Duodenal mucosa (tissue), 2 donors: Measurements from ENCODE around the gene TBX1.
A peak's percentile ranks its signal among the peaks of the same experiment; 100 is the strongest.

Experiments used
- H3K27ac ChIP-seq: one replicate; pipeline ENCODE4 v1.7.0; 2013; ENCODE audit warnings: low read depth, low read length
- H3K27me3 ChIP-seq, 2 donors: one replicate each; pipeline ENCODE4 v1.7.0; 2013; ENCODE audit warnings: low read length in 2 of 2, control low read depth in 1 of 2; ENCODE audit not compliant: insufficient read depth in 2 of 2, control insufficient read depth in 1 of 2
- H3K36me3 ChIP-seq, 2 donors: one replicate each; pipeline ENCODE4 v1.7.0; 2013; ENCODE audit warnings: low read length in 2 of 2, control low read depth in 1 of 2; ENCODE audit not compliant: insufficient read depth in 2 of 2, control insufficient read depth in 1 of 2
- H3K4me1 ChIP-seq, 2 donors: one replicate each; pipeline ENCODE4 v1.7.0; 2013; ENCODE audit warnings: low read length in 2 of 2, control low read depth in 1 of 2; ENCODE audit not compliant: insufficient read depth in 2 of 2, control insufficient read depth in 1 of 2
- H3K4me3 ChIP-seq, 2 donors: one replicate each; pipeline ENCODE4 v1.7.0; 2013; ENCODE audit warnings: low read length in 2 of 2, low read depth in 1 of 2
- H3K9ac ChIP-seq, 2 donors: one replicate each; pipeline ENCODE4 v1.7.0; 2013; ENCODE audit warnings: low read length in 2 of 2, low read depth in 1 of 2
- H3K9me3 ChIP-seq, 2 donors: one replicate each; pipeline ENCODE4 v1.7.0; 2013; ENCODE audit warnings: low read length in 2 of 2, control low read depth in 1 of 2; ENCODE audit not compliant: control insufficient read depth in 1 of 2

Gene TBX1

DNA sequence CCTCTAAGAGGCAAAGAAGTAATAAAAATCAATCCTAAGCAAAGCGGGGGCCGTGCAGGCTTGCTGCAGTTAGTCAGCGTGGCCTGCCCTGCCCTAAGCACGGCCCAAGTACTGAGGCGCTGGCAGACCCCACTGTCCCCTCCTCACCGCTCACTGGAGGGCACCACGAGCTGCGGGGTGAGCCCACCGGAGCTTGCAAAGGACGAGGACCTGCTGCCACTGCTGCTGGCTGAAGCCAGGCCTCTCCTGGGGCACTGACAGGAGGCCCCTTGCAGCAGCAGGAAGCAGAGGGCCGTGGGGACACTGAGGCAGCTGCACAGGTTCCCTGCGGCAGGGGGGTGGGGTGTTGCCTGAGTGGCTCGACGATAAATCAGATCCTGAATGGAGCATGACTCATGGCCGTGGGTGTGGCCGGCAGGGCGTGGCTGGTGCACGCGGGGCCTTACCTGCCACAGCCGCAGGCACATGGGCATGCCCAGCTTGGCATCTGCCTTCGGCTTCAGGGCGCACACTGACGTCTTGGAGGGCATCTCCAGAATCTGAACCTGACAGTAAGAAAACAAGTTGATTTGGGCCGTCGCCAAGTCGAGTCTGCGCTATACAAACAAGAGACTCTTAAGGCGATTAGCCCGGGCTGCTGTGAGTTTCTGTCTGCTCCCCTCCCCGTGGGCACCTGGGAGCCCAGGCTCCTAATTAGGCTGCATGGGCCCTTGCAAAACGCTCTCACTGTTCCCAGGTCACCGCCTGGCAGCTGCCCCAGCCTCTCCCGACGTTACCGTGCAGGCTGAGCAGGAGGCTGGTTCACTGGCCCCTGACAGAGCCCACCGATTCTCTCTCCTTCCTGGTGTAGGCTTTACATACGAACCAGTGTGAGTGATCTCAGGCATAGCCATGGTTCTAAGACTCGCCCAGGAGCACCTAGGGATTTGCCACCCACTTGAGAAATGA, 45.9 kb downstream of the TBX1 start:
- Histone ChIP-seq H3K9me3 (no peaks in the 10 kb centered on the region), H3K36me3 (no peaks in the 10 kb centered on the region), H3K27me3 (no peaks in the 10 kb centered on the region), H3K4me3 (peak overlapping the region in 1 of 2 donors; percentile 1), H3K27ac (no peak overlapping the region), H3K4me1 (peaks cover 12% of the 10 kb centered on the region in 2 donors), H3K9ac (no peak overlapping the region)

GRCh38 chr22:19807161-19807913, 46.8 kb downstream of the TBX1 start:
- no peaks in the 10 kb centered on the region for H3K36me3 ChIP-seq
- no peak overlapping the region for H3K4me3 ChIP-seq
- no peaks in the 10 kb centered on the region for H3K27me3 ChIP-seq
- H3K9me3 ChIP-seq, result no peaks in the 10 kb centered on the region
- no peak overlapping the region for H3K27ac ChIP-seq
- H3K4me1 ChIP-seq, result peaks cover 12% of the 10 kb centered on the region in 2 donors
- H3K9ac ChIP-seq, result no peak overlapping the region

GRCh38 chr22:19807914-19808872, 47.6 kb downstream of the TBX1 start:
- H3K36me3 ChIP-seq, result no peaks in the 10 kb centered on the region
- no peak overlapping the region for H3K27ac ChIP-seq
- H3K27me3 ChIP-seq, result no peaks in the 10 kb centered on the region
- no peak overlapping the region for H3K4me3 ChIP-seq
- no peak overlapping the region for H3K9ac ChIP-seq
- H3K9me3 ChIP-seq, result no peaks in the 10 kb centered on the region
- H3K4me1 ChIP-seq, result peaks cover 12% of the 10 kb centered on the region in 2 donors

DNA sequence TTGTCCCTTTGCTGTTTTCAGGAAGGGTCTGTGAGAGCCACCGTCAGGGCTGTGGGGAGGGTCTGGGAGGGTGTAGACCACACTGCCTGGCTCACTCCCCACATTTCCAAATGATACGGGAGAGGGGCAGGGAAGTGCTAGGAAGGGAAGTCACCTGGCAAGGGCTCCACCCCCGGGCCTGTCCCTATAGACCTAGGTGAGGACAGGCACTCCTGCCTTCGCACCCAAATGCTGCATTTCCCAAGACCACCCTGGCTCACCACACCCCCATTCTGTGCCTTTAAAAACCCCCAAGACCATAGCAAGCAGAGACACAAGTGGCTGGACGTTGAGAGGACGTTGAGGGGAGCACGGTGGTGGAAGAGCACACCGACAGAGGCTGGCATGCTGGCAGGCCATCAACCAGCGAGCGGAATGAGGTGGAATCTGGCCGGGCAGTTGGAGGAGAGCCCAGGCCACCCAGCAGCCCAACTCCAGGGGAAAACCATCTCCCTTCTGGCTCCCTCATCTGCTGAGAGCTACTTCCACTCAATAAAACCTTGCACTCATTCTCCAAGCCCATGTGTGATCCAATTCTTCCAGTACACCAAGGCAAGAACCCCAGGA, 48.4 kb downstream of the TBX1 start:
- no peaks in the 10 kb centered on the region for H3K36me3 ChIP-seq
- no peak overlapping the region for H3K9ac ChIP-seq
- H3K4me3 ChIP-seq, result no peak overlapping the region
- H3K27ac ChIP-seq, result no peak overlapping the region
- H3K27me3 ChIP-seq, result no peaks in the 10 kb centered on the region
- no peaks in the 10 kb centered on the region for H3K9me3 ChIP-seq
- H3K4me1 ChIP-seq, result peaks cover 12% of the 10 kb centered on the region in 2 donors

DNA sequence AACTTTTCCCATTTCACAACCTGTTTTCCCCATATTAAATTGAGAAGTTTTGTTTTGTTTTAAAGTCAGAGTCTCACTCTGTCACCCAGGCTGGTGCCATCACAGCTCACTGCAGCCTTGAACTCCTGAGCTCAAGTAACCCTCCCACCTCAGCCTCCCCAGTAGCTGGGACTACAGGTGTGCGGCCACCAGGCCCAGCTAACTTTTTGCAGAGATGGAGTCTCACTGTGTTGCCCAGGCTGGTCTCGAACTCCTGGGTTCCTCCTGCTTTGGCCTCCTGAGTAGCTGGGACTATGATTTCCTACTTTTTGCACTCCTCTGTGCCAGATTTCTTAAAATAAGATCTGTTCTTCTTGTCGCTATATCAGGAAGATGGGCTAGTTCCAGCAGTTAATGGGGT, 49.2 kb downstream of the TBX1 start:
- H3K4me3 ChIP-seq, result no peak overlapping the region
- no peaks in the 10 kb centered on the region for H3K36me3 ChIP-seq
- H3K4me1 ChIP-seq, result peaks cover 12% of the 10 kb centered on the region in 2 donors

GRCh38 chr22:19810381-19811201, 50.0 kb downstream of the TBX1 start:
- no peak overlapping the region for H3K27ac ChIP-seq
- no peak overlapping the region for H3K4me3 ChIP-seq
- no peak overlapping the region for H3K9ac ChIP-seq
- no peaks in the 10 kb centered on the region for H3K36me3 ChIP-seq
- no peaks in the 10 kb centered on the region for H3K9me3 ChIP-seq
- no peaks in the 10 kb centered on the region for H3K27me3 ChIP-seq
- H3K4me1 ChIP-seq, result peaks cover 12% of the 10 kb centered on the region in 2 donors

More for the DNA sequence above, 49.2 kb downstream of the TBX1 start:
- Histone ChIP-seq H3K9me3 (no peaks in the 10 kb centered on the region), H3K9ac (no peak overlapping the region), H3K27me3 (no peaks in the 10 kb centered on the region), H3K27ac (no peak overlapping the region)

GRCh38 chr22:19811211-19811621, 50.6 kb downstream of the TBX1 start:
- no peak overlapping the region for H3K27ac ChIP-seq
- H3K27me3 ChIP-seq, result no peaks in the 10 kb centered on the region
- no peaks in the 10 kb centered on the region for H3K9me3 ChIP-seq
- H3K4me1 ChIP-seq, result peaks cover 7 to 9% of the 10 kb centered on the region in 2 donors
- H3K9ac ChIP-seq, result no peak overlapping the region
- no peaks in the 10 kb centered on the region for H3K36me3 ChIP-seq
- no peak overlapping the region for H3K4me3 ChIP-seq

DNA sequence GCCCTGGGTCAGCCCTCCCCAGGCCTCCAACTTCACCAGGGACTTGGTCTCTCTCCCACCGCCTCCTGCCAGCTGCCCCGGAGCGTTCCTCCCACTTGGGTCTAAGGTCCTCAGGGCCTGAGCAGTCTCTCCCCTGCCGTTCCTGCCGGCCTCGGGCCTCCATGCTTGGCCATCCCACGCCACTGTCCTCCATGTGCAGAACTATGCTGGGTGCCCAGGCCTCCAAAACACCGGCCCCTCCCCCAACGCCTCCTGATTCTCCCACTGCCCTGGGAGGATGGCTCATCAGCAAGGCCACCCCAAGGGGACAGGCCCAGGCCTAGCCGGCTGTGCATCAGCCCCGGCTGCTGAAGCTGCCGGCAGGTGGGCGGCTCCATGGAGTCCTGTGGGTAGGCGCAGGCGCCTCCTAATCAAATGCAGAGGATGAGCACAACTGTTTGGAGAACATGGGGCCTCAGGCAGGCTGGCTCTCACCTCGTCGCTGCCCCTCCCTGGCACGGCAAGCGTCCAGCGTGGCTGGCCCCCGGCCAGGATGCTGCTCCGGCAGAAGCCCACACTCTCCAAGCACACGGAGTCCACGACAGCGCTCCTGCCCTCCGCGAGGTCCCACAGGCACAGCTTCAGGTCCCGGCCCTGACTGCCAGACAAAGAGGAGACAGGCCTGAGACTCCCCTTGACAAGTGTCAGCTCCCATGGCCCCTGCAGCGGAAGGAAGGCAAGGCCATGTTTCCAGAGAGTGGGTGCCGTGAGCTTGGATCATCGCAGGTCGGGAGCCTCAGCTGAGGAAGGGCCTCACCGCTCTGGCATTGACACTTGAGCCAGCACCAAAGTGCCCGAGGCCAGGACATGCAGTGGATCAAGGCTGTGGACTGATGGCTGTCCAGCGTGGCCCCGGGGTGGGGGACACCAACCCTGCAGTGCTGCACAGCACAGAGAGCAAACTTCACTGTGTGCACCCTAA, 51.5 kb downstream of the TBX1 start:
- Histone ChIP-seq H3K27me3 (no peaks in the 10 kb centered on the region), H3K36me3 (no peaks in the 10 kb centered on the region), H3K27ac (no peak overlapping the region), H3K4me3 (no peak overlapping the region), H3K9ac (no peak overlapping the region), H3K4me1 (peaks cover 0 to under 1% of the 10 kb centered on the region in 2 donors), H3K9me3 (no peaks in the 10 kb centered on the region)
